ENCODE results near the gene ZBTB7C.

ZBTB7C gene

GRCh38 chr18:48073211-48073930 is 335.8 kb downstream of the ZBTB7C start:
- DNase-seq = no peak

- no peak for DNase-seq
These were observed 336.6 kb downstream of the ZBTB7C start for GRCh38 chr18:48072428-48073204.

DNA sequence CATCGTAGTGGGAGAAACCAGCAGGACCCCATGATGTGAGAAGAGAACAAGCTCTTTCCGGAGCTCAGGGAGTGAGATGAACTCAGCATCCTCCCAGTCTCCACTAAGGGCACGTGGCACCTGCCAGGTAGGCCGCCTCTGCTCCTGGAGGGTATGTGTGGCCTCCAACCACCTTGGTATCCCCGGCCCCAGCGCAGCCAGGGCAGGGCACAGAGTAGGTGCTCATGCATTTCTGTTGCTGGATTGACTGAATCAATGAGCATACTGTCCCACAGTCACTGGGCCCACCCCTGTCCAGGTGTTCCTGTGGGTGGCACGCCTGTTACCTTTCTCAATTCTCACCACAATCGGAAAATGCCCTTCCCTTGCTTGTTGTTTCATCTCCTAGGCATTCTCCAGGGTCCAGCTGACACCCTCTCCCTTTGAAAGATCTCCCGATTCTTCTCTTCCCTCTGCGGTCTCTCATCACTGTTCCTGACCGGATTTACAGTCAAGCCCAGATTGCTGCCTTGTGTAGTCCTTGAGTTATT is 340.2 kb downstream of the ZBTB7C start:
- DNase-seq = no peak

- DNase-seq = no peak
These were observed 342.9 kb downstream of the ZBTB7C start for GRCh38 chr18:48066225-48066652.

DNA sequence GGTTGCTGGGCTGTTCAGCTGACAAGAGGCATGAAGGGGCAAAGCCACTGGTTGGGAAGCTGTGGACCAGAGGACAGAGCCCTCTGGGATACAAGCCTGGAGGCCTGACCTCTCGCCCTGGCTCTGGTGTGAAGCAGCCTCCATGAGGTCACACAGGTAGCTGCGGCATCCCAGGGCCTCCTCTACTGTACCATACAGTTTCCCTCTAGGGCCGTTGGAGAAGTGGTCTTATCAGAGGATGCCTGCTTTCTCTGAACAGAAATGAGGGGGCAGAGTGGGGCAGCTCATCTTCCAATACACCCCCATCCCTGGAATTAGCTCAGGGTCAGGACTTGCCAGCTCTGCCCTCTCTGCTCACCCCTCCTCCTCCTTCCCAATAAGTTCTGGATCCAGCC is 343.6 kb downstream of the ZBTB7C start:
- DNase-seq = no peak

DNA sequence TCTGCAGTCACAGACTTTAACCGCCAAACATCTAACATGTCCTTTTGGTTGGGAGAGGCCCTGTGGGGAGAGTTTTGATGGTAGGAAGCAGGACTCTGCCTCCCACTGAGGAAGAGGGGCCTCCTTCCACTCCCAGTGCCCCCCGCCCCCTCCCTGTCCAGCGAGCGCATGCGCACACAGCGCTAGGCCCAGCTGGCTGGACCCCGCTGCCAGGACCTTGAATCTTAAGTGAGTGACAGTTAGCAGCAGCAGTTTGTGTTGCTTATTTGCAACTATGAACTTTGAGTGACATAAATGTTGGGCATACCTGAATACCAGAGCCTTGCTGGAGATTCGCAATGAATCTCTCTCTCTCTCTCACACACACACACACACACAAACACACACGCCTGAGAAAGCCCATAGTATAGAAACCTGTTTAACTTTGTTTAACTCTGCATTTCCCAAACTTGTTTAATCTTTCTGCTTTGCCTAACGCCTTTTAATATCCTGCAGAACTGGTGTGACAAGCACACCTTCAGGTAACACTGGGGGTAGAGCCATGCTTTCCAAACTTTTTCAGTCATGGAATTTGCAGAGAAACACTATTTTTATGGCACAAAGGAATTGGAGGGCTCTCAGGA is 344.1 kb downstream of the ZBTB7C start:
- no peak for DNase-seq

DNA sequence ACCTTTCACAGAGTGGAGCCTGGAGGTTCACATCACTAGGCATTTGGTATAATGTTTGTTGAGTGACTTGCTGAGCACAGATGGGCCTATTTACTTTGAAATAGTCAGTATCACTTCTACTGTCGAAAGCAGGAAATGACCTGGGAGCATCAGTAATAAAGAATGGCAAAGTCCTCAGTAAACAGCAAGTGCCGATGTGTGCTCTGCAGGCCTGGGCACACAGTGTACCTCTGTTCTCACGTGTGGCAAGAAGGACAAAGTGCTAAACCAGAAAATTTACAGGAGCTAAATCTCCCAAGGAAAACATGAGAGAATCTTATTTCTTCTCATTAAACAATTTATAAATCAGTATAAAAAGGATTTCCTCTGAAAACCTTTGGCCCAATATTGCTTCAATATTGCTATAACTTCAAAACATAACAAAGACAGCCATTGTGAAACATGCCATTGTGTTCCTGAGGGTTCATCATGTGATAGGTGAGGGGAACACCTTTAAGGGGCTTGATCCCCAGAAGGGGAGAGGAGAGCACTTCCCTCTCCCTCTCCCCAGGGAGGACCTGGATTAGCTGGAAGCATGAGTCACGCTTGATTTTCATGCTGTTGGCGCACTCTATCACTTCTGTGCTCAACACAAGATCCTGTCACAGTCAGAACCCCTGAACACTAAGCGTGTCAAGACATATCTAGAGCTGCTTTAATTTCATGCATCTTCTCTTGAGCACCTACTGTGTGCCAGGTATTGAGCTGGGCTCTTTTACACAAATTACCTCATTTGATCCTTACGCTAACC is 347.2 kb downstream of the ZBTB7C start:
- DNase-seq = no peak

DNA sequence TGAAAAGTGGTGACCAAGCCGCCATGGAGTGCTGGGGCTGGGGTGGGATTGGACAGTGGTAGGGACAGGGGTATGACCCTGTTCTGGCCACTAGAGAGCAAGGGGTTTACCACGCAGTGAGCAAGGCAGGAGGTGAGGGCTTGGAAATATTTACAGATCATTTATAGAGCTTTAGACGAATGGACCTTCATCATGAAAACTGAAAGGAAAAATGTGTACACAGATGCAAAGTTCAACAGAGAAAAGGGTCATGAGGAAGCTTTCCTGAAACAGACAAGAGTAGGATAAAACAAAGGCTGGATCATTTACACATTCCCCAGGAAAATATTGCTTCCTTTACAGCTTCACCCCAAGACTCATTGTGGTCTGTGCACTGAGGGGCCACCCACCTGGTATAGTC is 348.2 kb downstream of the ZBTB7C start:
- no peak for DNase-seq

DNA sequence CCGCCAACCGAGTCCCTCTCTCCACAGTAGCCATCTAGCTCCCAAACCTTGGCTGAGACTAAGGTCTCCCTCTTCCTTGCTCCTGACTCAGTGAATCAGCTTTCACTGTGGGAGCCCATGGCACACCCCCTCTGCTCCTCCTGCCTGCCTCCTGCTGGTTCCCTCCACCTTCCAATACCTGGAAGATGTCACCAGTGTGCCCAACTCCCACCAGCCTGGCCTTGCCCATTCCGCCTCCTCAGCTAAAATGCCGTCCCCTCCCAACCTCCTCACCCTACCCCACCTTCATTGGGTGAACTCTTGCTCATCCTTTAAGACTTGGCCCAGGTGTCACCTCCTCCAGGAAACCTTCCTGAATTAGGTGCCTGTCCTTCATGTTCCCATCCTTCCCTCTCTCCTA is 348.8 kb downstream of the ZBTB7C start:
- no peak for DNase-seq

DNA sequence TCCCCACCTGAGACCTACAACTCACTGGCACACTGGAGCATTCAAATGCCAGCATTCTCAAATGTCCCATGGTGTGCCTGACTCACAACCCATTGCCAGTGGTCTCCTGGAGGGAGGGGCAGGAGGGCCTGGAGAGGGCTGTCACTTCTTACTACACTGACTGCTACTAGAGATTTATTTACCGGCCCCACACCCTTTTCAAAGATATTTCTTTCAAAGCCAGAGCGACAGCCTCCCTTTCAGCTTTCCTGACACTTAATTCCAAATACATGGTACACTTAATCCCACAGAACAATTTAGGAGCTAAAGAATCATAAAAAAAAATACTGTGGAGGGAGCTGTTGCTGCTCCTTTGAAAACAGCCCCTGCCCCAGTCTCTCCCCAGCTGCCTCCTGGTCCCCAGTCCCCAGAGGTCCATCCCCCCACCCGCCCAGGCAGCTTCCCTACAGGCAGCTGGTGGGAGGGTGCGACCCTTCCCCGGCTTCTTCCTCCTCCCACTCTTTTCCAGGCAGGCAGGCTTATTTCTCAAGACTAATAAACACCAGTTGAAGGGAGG is 349.6 kb downstream of the ZBTB7C start:
- no peak for DNase-seq

DNA sequence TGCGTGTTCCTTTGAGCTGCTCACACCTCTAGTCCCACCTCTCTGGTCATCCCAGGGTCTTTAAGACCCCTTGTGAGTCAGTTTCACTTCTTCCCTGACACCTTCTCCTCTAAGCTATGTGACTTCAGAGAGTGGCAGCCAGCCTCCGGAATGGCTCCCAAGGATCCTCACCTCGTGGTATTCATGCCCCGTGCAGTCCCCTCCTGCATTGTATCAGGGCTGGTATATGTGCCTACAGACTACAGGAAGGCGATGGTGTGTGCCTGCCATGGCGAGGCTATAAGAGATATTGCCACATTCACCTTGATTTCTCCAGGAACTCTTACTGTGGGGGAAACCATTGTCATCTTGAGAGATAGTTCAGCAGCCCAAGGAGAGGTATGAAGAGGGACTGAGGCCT is 350.7 kb downstream of the ZBTB7C start:
- DNase-seq = no peak

DNA sequence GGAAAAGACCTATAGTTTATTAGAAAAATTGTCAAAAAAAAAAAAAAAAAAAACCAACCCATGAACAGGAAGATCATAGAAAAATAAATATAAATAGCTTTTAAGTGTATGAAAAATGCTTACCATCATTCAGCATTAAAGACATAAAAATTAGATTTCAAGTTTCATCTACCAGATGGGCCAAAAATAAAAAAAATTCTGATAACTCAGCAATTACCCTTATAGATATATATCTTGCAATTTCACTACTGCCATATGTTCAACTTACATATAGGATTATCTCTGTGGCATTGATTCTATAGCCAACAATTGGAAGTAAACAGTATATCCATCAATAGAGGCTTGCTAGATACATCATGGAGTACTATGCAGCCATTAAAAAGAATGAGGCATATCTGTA is 352.2 kb downstream of the ZBTB7C start:
- DNase-seq = no peak

GRCh38 chr18:48055351-48055750 is 353.8 kb downstream of the ZBTB7C start:
- DNase-seq = no peak

DNA sequence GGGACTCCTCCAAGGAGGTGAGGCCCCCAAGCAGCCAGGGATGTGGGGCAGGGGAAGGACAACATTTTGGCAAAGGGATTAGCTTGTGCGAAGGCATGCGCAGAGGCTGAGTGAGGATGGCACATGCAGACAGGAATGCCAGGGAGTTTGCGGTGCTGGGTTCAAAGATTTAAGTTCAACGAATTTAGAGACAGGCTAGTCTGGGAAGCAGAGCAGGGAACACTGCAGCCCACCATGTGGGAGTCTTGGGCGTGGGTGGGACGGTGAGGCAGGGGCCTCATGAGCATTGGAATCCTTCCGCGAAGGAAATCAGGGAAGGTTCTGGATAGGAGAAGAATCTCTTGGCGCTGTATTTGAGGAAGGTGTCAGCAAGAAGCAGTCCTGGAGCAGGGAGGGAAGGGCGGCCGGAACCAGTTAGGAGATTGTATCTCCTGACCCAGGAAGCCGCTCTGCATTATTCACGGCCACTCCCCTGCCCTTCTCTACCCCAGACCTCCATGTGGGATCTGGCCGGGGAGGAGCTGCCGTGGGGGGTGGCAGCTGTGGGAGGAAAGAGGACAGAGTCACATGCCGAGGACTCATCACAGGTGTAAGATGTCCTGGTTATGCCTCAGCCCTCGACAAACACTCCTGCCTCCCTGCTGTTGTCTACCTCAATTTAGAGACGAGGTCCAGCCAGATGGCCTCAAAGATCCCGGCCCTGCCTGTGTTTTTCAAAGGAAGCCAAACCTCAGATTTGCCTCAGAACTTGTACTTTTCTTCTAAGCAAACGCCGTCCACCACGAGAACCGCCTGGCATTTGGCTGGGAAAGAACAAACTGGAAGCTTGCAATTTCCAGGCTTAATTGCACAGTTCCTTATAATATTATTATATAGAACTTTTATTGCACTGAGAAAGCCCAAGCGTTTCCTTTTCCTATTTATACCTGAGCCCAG is 355.0 kb downstream of the ZBTB7C start:
- DNase-seq = no peak

- no peak for DNase-seq
These were observed 356.3 kb downstream of the ZBTB7C start for GRCh38 chr18:48052842-48053241.

DNA sequence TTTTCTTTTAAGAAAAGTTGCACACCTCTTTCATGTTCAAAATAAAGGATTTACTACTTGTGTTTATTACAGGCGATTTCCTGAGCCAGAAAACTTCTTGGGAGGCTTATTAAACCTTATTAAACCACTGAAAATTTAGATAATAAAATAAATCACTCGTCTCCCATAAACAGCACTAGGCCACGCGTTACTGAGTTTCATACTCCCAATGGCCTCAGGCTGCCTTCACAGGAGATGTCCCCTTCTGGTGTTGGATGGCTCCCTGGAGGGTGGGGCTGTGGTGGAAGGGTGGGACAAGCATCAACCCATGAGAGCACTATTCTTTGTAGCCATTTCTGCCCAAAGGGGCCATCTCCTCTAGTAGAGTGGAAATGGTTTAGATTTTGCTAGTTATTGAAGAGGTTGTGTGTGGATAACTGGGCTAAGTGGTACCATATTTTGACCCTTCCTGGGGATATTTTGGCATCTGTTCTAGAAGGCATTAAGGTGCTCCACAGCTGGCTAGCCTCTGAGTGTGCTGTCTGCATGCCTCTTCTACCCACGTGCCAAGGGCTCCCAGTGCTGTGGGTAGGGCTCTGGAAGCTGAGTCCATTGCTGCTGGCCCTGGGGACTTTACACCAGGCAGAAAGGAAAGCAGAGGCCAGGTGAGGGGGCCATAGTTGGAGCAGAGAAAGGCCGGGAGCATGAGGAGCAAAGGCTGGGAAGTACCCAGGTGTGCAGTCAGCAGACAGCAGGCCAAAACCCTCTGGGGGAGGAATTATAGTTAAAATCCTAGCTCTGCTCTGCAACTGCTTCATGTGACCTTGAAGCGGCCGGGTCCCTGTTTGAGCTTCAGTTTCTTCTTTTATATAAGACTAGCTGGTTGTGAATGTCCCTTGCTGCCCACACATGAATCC is 357.0 kb downstream of the ZBTB7C start:
- DNase-seq = no peak

DNA sequence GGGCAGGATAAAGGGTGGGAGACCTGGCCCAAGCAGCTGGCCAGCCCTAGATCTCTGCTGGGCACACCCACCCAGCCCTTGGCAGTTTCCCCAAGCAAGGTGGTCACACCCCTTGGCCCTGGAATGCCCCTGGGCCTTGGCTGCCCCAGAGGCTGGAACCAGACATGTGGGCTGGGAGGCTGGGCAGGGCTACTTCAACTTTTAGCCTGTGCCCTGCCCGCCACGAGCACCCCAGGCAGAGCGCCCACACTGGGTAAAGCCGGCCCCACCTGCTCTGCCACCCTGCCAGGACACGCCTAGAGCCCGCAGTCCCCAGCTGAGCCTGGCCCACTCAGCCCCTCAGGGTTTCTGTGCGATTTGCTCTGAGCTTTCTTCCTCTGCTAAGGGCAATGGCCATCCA is 359.0 kb downstream of the ZBTB7C start:
- no peak for DNase-seq

- no peak for DNase-seq
These were observed 359.4 kb downstream of the ZBTB7C start for GRCh38 chr18:48049757-48050156.

- DNase-seq = no peak
These were observed 360.9 kb downstream of the ZBTB7C start for GRCh38 chr18:48048251-48048650.

DNA sequence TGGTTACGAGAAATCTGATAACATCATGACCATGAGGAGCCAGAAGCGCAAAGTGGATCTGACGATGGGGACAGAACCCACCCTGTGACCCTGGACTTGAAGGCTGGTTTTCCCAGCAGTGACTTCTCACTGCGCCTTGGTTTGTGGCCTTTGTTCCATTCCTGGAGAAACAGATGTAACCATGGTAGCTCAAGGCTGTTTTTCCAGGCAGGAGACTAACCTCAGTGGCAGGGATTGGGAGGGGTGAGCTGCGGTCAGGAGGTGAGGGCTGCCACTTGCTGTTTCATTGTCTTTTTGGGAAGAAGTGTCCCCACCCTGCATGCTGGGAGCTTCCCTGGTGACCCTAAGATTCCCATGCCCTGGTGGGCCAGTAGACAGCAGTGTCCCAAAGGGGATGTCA is 362.3 kb downstream of the ZBTB7C start:
- no peak for DNase-seq

Measured in OCI-M1 (cell line).